HG03175 (cell line): ENCODE results near the gene ASS1.

Experiments used
- ATAC-seq: cut with Tn5 transposase; IDR thresholded peaks from one replicate; pipeline ENCODE4 v1.9.1; 2021; ENCODE audit warnings: mild to moderate bottlenecking, moderate library complexity; ENCODE audit not compliant: unreplicated experiment

The ASS1 gene

DNA sequence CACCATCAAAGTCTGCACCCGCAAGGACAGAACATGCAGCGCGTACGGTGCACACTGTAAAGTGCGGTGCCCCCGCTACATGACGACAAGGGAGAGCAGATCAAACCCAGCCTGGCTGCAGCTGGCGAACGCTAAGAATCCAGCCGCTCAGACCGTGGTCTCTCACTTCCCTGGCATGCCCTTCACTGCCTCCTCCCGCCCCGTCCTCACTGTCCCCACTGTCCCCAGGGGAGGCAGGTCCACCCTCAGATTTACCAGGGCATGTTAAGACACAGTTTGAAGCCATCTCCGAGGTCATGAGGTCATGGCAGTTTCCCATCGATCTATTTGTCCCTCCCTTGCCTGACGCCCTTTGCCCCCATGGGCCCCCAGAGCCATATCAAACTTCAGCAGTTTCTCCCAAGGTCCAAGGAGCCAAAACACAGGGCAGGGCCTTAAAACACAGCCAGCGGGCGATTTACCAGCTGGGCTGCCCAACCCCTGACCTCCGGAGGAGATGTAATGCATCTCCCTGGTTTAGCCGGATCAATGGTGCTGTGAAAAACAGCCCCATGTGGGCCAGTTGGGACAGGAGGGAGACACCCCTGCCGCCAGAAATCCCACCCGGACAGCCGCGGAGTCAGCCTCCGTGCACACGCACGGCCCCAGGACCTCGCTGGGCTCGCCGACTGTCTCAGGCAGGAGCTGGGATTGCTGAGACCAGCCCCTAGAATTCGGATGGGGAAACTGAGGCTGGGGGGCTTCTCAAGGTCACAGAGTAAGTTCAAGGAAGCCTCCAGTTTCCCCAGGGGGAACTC, 82.3 kb downstream of the ASS1 start:
- no peak for ATAC-seq

DNA sequence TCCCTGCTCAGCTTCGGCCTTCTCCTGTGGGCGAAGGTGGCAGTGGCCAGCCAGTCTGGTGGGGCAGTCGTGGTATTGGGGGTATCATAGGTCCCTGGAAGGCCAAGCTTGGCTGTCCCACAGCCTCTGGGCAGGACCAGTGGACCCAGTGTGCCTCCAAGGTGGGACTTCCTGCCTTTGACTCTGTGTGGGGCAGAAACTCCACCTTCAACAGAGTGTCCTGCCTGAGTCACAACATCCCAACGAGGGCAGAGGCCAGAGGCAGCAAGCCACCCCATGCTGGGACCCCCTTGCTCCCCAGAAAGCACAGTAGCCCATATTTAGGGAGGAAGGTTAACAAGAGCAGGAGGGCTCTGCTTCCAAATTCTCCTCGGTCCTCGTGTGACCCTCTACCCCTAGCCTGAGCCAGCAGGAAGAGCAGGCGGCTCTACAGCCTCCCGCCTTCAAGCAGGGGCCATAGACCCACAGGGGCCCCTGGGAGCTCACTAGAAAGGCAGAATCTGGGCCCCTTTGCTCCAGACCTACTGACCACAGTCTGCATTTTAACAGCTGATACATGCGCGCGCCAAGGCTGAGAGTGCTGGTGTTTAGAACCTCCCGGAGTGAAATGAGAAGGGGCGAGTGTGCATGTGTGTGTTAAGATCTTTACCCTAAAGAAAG, 83.0 kb downstream of the ASS1 start:
- ATAC-seq: no peak

- no peak for ATAC-seq
These were observed 83.9 kb downstream of the ASS1 start for GRCh38 chr9:130528674-130529073.

GRCh38 chr9:130530938-130531337, 86.2 kb downstream of the ASS1 start:
- ATAC-seq: no peak

DNA sequence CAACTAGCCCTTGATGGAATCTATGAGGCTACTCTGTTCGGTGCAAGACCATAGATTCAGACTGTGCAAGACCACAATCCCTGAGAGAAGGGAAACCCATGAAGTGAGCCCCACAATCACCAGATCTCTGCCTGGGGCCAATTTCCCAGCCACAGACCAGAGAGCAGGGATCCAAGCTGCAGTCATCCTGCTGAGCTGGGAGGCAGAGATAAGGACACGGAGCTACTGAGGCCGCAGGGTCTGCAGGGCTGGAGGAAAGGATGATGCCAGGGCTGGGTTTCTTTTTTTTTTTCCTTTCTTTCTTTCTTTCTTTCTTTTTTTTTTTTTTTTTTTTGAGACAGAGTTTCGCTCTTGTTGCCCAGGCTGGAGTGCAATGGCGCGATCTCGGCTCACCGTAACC, 86.9 kb downstream of the ASS1 start:
- no peak for ATAC-seq

GRCh38 chr9:130532426-130533080, 87.8 kb downstream of the ASS1 start:
- no peak for ATAC-seq

DNA sequence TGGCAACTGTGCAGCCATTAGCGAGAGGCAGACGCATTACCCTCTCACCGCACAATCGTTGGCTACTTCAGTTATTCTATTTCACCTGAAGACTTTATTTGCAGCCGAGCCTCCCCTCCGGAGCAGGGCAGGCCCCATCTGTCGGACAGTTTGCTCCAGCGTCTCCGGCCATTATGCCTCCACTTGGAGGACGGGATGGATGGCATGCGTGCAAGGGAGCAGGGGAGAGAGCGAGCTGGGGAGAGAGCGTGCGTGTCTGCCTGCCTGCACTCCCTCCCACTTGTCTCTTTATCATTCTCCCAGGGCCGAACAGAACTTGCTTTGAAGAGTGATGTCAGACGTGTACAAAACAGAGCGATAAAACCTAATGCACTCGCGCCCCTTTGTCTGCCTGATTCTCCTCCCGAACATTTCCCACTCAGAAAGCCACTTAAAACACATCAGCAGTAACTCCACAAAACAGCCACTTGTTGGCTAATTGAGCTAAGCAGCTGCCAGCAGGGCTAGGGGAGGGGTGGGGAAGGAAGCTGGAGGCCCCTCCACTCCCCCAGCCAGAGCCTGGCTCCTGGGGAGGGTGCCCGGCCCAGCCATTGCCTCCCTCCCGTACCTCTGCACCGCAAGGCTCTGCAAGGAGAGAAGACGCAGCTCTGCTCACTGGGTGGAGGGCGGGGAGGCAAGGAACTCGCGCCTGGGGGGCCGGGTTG, 91.2 kb downstream of the ASS1 start:
- ATAC-seq: no peak

DNA sequence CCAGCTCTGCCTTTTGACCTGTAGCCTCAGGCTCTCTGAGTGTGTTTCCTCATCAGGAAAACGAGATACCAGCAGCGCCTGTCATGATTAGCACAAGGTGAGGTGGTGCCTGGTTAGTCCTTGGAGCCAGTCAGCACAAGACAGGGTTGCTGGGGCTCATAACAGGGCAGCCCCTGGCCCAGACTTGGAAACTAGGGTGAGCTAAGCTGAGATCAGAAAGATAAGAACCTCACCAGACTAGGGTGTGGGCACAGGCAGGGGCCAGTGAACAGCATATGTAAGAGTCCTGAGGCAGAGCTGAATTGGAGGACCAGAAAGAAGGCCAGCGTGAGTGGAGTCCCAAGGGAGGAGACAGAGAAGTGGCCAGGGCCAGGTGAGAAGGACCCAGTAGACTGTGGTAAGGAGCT, 91.9 kb downstream of the ASS1 start:
- ATAC-seq: no peak

DNA sequence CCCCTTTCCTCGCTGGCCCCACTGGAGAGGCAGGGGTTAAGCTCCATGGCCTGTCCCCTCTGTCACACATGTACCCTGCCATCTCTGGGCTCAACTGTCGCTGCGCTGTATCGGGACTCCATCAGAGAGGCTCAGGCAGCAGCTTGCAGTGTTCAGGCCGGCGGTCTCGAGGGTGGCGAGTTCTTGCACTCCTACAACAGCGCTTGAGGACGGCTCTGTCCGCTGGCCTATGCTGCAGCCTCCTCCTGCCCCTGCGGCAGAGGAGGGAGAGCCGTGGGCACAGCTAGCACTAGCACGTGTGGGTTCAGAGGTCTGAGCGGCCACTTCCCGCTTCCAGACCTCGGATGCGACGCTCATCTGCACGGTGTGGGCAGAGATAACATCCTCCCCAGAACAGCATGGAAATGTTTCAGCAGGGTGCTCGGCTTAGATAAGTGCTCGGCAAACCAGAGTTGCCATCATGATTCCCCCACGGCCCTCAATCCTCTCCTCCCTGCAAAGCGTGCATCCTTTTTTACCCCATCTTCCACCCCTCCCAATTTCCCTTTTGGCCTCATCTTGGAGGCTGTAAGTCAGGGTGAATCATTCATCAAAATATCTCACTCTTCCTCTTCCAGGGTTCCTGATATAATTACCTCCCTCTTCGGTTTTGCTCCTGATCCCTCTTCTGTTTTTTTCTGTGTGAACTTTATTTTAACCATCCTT, 92.7 kb downstream of the ASS1 start:
- ATAC-seq: no peak

DNA sequence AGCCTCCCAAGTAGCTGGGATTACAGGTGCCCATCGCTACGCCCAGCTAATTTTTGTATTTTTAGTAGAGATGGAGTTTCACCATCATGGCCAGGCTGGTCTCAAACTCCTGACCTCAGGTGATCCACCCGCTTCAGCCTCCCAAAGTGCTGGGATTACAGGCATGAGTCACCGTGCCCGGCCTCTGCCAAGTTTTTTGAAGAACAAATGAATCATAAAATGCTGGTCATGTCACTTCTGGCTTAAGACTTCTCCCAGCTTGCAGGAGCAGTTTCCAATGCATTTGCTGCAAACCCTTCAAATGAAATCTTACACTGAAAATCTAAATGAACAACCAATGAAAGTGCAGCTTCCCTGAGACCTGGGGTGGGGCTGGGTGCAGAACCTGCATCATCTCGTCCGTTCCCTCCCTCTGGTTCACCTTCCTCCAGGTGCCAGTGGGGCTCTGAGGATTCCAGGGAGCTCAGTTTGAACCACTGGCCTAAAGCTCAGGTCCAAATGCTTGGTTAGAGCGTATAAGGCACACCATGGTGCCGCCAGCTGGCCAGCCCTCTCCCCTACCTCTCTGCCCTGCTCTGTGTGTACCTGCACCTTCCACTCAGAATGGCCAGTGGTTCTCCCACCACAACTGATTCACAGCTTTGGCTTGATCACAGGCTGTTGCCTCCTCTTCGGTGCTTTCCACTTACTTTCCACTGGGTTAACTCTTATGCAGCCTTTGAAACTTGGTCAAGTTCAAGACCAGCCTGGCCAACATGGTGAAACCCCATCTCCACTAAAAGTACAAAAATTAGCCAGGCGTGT, 94.9 kb downstream of the ASS1 start:
- no peak for ATAC-seq

DNA sequence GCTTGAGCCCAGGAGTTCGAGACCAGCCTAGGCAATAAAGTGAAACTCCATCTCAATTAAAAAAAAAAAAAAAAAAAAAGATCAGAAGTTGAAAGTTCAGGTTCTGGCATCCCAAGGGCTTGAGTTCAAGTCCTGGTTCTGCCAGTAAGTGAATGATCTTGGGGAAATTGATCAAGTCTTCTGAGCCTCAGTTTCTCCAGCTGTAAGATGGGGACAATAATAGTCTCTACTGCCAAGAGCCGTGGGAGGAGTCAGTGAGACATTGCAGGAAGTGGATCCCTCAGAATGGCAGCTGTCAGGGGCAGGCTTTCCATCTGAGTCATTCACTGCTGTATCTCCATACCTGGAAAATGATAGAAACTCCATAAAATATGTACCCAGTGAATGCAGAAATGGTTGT, 96.8 kb downstream of the ASS1 start:
- no peak for ATAC-seq

- ATAC-seq: no peak
These were observed 97.3 kb downstream of the ASS1 start for GRCh38 chr9:130542038-130542437.

DNA sequence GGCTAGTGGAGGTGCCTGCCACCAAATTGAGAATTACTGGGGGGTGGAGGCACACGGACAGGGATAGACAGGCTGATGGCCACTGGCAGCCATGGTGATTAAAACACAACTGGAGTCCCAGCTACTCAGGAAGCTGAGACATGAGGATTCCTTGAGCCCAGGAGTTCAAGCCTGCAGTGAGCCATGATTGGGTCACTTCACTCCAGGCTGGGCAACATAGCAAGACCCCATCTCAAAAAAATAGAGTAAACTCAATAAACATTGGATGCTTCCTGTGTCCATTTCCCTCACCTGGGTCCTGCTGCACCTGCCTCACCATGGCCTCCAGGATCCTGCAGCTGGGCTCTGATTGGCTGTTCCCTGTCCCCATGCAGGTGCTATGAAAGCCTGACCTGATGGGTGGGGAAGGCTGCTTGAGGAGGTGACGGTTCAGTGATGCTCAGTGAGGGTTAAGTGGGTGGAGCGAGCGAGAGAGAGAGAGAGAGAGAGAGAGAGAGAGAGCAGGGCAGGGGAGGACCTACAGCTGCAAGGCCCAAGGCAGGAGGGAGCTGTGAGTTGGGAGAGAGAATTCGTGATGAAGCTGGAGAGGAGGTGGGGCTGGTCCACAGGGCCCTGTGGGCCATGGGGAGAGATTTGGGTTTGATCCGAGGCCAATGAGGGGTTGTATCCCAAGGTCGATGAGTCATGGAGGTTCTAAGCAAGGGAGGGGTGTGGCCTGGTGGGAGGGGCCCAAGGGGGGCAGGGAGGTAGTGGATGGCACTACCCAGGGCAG, 97.9 kb downstream of the ASS1 start:
- no peak for ATAC-seq

- no peak for ATAC-seq
These were observed 98.6 kb downstream of the ASS1 start for GRCh38 chr9:130543368-130543767.

DNA sequence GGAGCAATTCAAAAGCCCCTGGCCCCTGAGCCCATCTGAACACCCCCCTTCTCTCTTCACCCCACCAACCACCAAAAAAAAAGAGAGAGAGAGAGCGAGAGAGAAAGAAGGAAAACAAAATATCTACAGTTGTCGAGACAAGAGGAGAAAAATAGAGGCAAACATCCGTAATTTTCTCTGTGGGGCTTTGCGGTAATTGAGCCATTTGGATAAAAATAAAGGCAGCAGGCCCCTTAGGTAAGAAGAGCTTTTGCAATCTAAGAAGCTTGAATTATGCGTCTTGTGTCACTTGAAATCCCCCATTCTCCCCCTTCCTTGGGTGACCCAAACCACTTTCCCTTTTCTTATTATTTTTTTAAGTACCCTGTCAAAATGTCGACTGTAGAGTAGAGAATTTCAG, 99.1 kb downstream of the ASS1 start:
- no peak for ATAC-seq

DNA sequence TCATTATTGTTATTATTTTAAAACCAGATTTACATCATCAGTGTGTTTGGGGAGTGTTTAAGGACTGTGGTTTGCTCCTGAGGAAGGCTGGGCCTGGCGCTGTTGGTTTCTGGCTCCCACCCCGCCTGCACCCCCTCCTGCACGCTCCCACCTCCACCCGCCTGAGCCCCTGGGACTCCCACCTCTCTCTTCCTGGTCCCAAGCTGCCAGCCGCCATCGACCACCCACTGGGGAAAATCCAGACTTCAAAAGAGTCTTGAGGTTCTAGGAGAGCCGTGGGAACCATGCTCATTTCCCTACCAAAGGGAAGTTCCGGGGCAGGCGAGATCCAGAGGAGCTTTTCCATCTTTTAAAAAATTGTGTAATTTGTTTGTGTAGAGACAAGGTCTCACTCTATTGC, 99.6 kb downstream of the ASS1 start:
- ATAC-seq: no peak

- no peak for ATAC-seq
These were observed 103.3 kb downstream of the ASS1 start for GRCh38 chr9:130548103-130548502.

DNA sequence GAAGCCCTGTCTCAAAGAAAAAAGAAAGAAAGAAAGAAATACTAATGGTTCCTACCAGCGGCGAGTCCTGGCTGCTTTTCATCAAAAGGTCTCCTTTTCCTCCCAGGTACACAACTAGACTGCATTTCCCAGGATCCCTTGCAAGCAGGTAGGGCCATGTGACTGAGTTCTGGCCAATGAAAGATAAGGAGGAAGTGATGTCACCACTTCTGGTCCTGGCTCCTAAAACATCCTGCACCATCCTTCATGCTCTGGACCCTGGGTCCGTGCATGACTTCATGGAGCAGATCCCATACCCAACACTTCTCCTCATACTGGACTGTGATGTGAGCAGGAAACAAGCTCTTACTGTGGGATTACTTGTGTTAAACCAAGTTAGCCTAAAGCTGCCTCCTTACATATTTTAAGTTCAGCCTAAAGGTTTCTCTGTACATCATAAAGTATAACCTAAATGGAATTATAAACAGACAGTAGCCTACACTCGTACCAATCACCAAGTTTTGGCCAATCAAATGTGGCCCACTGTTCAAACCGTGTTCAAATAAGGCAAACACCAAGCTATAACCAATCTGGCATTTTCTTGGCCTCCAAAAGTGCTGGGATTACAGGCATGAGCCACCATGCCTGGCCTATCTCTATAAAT, 104.5 kb downstream of the ASS1 start:
- no peak for ATAC-seq
